ENCODE data around the gene NAT9. TPM values are rescaled to one million over a fixed set of nuclear protein-coding genes. Genes with fewer than 3 reads are reported as not detected.

NAT9 gene
- total and polyA plus RNA-seq, 4 donors: 27.1 to 47.4 (median 36.6) TPM

- peaks cover 0 to 17% (median 2%) of the 10 kb centered on the region in 4 donors for H3K36me3 ChIP-seq (ENCODE audit: control insufficient read depth in 4 of 4, insufficient read depth in 4 of 4, low read length in 4 of 4)
- H3K27ac ChIP-seq (ENCODE audit: low read depth in 1 of 2, low read length in 1 of 2): no peak overlapping the region
- H3K9ac ChIP-seq (ENCODE audit: insufficient read depth in 1 of 2, low read length in 2 of 2): no peak overlapping the region
- WGBS, 2 donors: 79 to 81% methylated on average over 13 of the region's 13 CpGs
- H3K9me3 ChIP-seq (ENCODE audit: control insufficient read depth in 4 of 4, insufficient read depth in 3 of 4, low read length in 3 of 4): no peaks in the 10 kb centered on the region
- no peak for TF ChIP-seq CTCF (IDR thresholded peaks at IDR 0.05; ENCODE audit: control extremely low read depth, extremely low read depth)
- H3K4me3 ChIP-seq: no peak overlapping the region
- ATAC-seq (ENCODE audit: insufficient read depth, low FRiP score) (no peak), DNase-seq (peak; percentile 62 to 76 (median 64))
- H3K27me3 ChIP-seq (ENCODE audit: control insufficient read depth in 3 of 3, insufficient read depth in 3 of 3, low read length in 2 of 3): no peaks in the 10 kb centered on the region
- H3K4me1 ChIP-seq (ENCODE audit: control insufficient read depth in 5 of 5, insufficient read depth in 5 of 5, low read length in 5 of 5): peaks cover 0 to 11% (median 7%) of the 10 kb centered on the region in 5 donors
Measured at GRCh38 chr17:74807441-74807840, 31.3 kb upstream of the NAT9 start.

- Histone ChIP-seq H3K9me3 (ENCODE audit: control insufficient read depth in 4 of 4, insufficient read depth in 3 of 4, low read length in 3 of 4) (no peaks in the 10 kb centered on the region), H3K36me3 (ENCODE audit: control insufficient read depth in 4 of 4, insufficient read depth in 4 of 4, low read length in 4 of 4) (peaks cover 0 to 17% (median 2%) of the 10 kb centered on the region in 4 donors), H3K27ac (ENCODE audit: low read depth in 1 of 2, low read length in 1 of 2) (no peak overlapping the region), H3K9ac (ENCODE audit: insufficient read depth in 1 of 2, low read length in 2 of 2) (no peak overlapping the region), H3K4me3 (no peak overlapping the region), H3K4me1 (ENCODE audit: control insufficient read depth in 5 of 5, insufficient read depth in 5 of 5, low read length in 5 of 5) (peaks cover 0 to 10% (median 6%) of the 10 kb centered on the region in 5 donors), H3K27me3 (ENCODE audit: control insufficient read depth in 3 of 3, insufficient read depth in 3 of 3, low read length in 2 of 3) (no peaks in the 10 kb centered on the region)
- WGBS, 2 donors: 77 to 87% methylated on average over 10 of the region's 10 CpGs
- ATAC-seq (ENCODE audit: insufficient read depth, low FRiP score) (no peak), DNase-seq (no peak)
- TF ChIP-seq CTCF (IDR thresholded peaks at IDR 0.05; ENCODE audit: control extremely low read depth, extremely low read depth): no peak
Measured at GRCh38 chr17:74806334-74806733, 30.2 kb upstream of the NAT9 start.

- TF ChIP-seq CTCF (IDR thresholded peaks at IDR 0.05; ENCODE audit: control extremely low read depth, extremely low read depth): no peak
- Histone ChIP-seq H3K36me3 (ENCODE audit: control insufficient read depth in 4 of 4, insufficient read depth in 4 of 4, low read length in 4 of 4) (peaks cover 0 to 20% (median 3%) of the 10 kb centered on the region in 4 donors), H3K27me3 (ENCODE audit: control insufficient read depth in 3 of 3, insufficient read depth in 3 of 3, low read length in 2 of 3) (no peaks in the 10 kb centered on the region), H3K9me3 (ENCODE audit: control insufficient read depth in 4 of 4, insufficient read depth in 3 of 4, low read length in 3 of 4) (no peaks in the 10 kb centered on the region), H3K4me1 (ENCODE audit: control insufficient read depth in 5 of 5, insufficient read depth in 5 of 5, low read length in 5 of 5) (peaks cover 0 to 10% (median 6%) of the 10 kb centered on the region in 5 donors), H3K9ac (ENCODE audit: insufficient read depth in 1 of 2, low read length in 2 of 2) (no peak overlapping the region), H3K4me3 (no peak overlapping the region), H3K27ac (ENCODE audit: low read depth in 1 of 2, low read length in 1 of 2) (no peak overlapping the region)
- no peak for DNase-seq
- no peak for ATAC-seq (ENCODE audit: insufficient read depth, low FRiP score)
- WGBS, 2 donors: 83 to 89% methylated on average over 15 of the region's 15 CpGs
Measured at GRCh38 chr17:74805591-74805991, 29.4 kb upstream of the NAT9 start.

- H3K4me3 ChIP-seq: no peak overlapping the region
- H3K9ac ChIP-seq (ENCODE audit: insufficient read depth in 1 of 2, low read length in 2 of 2): no peak overlapping the region
- DNase-seq: no peak
- peaks cover 0 to 22% (median 3%) of the 10 kb centered on the region in 4 donors for H3K36me3 ChIP-seq (ENCODE audit: control insufficient read depth in 4 of 4, insufficient read depth in 4 of 4, low read length in 4 of 4)
- H3K9me3 ChIP-seq (ENCODE audit: control insufficient read depth in 4 of 4, insufficient read depth in 3 of 4, low read length in 3 of 4): no peaks in the 10 kb centered on the region
- ATAC-seq (ENCODE audit: insufficient read depth, low FRiP score): no peak
- no peak overlapping the region for H3K27ac ChIP-seq (ENCODE audit: low read depth in 1 of 2, low read length in 1 of 2)
- 83 to 88% methylated on average over 7 of the region's 7 CpGs for WGBS, 2 donors
- H3K4me1 ChIP-seq (ENCODE audit: control insufficient read depth in 5 of 5, insufficient read depth in 5 of 5, low read length in 5 of 5): peaks cover 0 to 10% (median 6%) of the 10 kb centered on the region in 5 donors
- H3K27me3 ChIP-seq (ENCODE audit: control insufficient read depth in 3 of 3, insufficient read depth in 3 of 3, low read length in 2 of 3): no peaks in the 10 kb centered on the region
- no peak for TF ChIP-seq CTCF (IDR thresholded peaks at IDR 0.05; ENCODE audit: control extremely low read depth, extremely low read depth)
Measured at GRCh38 chr17:74804683-74805082, 28.5 kb upstream of the NAT9 start.
